HPDE6-E6E7 (cell line): Measurements from ENCODE around the gene PSMB10.
A peak's percentile ranks its signal among the peaks of the same experiment; 100 is the strongest.
"Not testable (repeated sequence)": the region's sequence is repeated elsewhere in the genome, so short reads cannot be mapped to it uniquely, and the experiment has no call there.

Experiments used
- DNase-seq: peaks from one replicate; pipeline ENCODE4 v3.0.0; 2011; ENCODE audit warnings: missing footprints; ENCODE audit errors: extremely low spot score

Gene PSMB10

GRCh38 chr16:67936124-67936879 lies at the start of gene PSMB10:
Gene PSMB10, minus strand, starts transcription at chr16:67936850. Its CDS starts 101 bp downstream, at chr16:67936749.
- DNase-seq, result peak; percentile 80

GRCh38 chr16:67982011-67982696 lies 45.5 kb upstream of the PSMB10 start:
- DNase-seq, result no peak

- no peak for DNase-seq
Observed at GRCh38 chr16:67979955-67980678, 43.5 kb upstream of the PSMB10 start, which contains the start of gene DPEP3. Gene DPEP3, minus strand, starts transcription at chr16:67980499. Its CDS starts 119 bp downstream, at chr16:67980380.

- DNase-seq, result no peak
Observed at GRCh38 chr16:67977469-67978227, 41.0 kb upstream of the PSMB10 start.

GRCh38 chr16:67977005-67977404 lies 40.4 kb upstream of the PSMB10 start:
- DNase-seq, result no peak

- DNase-seq, result no peak
Observed at GRCh38 chr16:67976205-67976604, 39.6 kb upstream of the PSMB10 start.

- no peak for DNase-seq
Observed at GRCh38 chr16:67975321-67976105, 38.9 kb upstream of the PSMB10 start.

GRCh38 chr16:67972285-67972684 lies 35.6 kb upstream of the PSMB10 start:
- not testable (repeated sequence) for DNase-seq

GRCh38 chr16:67971111-67971510 lies 34.5 kb upstream of the PSMB10 start:
- DNase-seq, result no peak

GRCh38 chr16:67969254-67970039 lies 32.8 kb upstream of the PSMB10 start:
- DNase-seq, result no peak

GRCh38 chr16:67968400-67969253 lies 32.0 kb upstream of the PSMB10 start, which contains the start of gene SLC12A4:
Gene SLC12A4, minus strand, starts transcription at chr16:67968637. Its CDS starts 84 bp downstream, at chr16:67968553.
- DNase-seq, result peak; percentile 72

GRCh38 chr16:67967958-67968399 lies 31.3 kb upstream of the PSMB10 start:
- DNase-seq, result no peak

- DNase-seq, result no peak
Observed at GRCh38 chr16:67967183-67967957, 30.7 kb upstream of the PSMB10 start.

GRCh38 chr16:67966549-67967182 lies 30.0 kb upstream of the PSMB10 start:
- DNase-seq, result no peak

- DNase-seq, result no peak
Observed at GRCh38 chr16:67965668-67966548, 29.3 kb upstream of the PSMB10 start.

GRCh38 chr16:67964477-67965131 lies 28.0 kb upstream of the PSMB10 start:
- no peak for DNase-seq
